Neutrophil (primary cell): ENCODE results near the gene PLGRKT.
A peak's percentile ranks its signal among the peaks of the same experiment; 100 is the strongest.
"Not testable (repeated sequence)": the region's sequence is repeated elsewhere in the genome, so short reads cannot be mapped to it uniquely, and the experiment has no call there.

Source experiments
- H3K27ac ChIP-seq: fragments of 200-600 bp; sonication (generic); 2 replicates; pipeline ENCODE4 v1.5.1; 2016; ENCODE audit warnings: mild to moderate bottlenecking, moderate library complexity
- H3K27me3 ChIP-seq: fragments of 200-600 bp; sonication (generic); 2 replicates; pipeline ENCODE4 v1.6.0; 2016; ENCODE audit warnings: mild to moderate bottlenecking
- H3K36me3 ChIP-seq: fragments of 200-600 bp; sonication (generic); 2 replicates; pipeline ENCODE4 v1.5.1; 2017
- H3K4me1 ChIP-seq, 2 experiments: fragments of 200-600 bp in 1 of 2; sonication (generic) in 1 of 2; 1 replicate in 1 of 2; 2 replicates in 1 of 2; pipeline versions ENCODE4 v1.5.1 to v1.6.1; 2013 to 2016; ENCODE audit warnings: low read depth in 1 of 2, low read length in 1 of 2, mild to moderate bottlenecking in 1 of 2, moderate library complexity in 1 of 2; ENCODE audit not compliant: control insufficient read depth in 1 of 2, insufficient read depth in 1 of 2
- H3K4me3 ChIP-seq, 2 experiments: fragments of 200-600 bp in 1 of 2; sonication (generic) in 1 of 2; 1 replicate in 1 of 2; 2 replicates in 1 of 2; pipeline ENCODE4 v1.5.1; 2013 to 2016; ENCODE audit warnings: low read depth in 1 of 2, low read length in 1 of 2, mild to moderate bottlenecking in 1 of 2, moderate library complexity in 1 of 2
- H3K9me3 ChIP-seq: fragments of 200-600 bp; sonication (generic); 2 replicates; pipeline ENCODE4 v1.5.1; 2016
- CTCF ChIP-seq: fragments of 200-600 bp; sonication (generic); IDR thresholded peaks from 2 replicates; pipeline ENCODE4 v1.5.1; 2016; ENCODE audit warnings: antibody characterized with exemption

PLGRKT gene

GRCh38 chr9:5470122-5470521, 32.4 kb upstream of the PLGRKT start:
- Histone ChIP-seq H3K4me3 (no peak overlapping the region), H3K36me3 (no peaks in the 10 kb centered on the region), H3K27me3 (no peaks in the 10 kb centered on the region), H3K4me1 (peaks cover 15 to 20% of the 10 kb centered on the region in 2 experiments), H3K9me3 (no peaks in the 10 kb centered on the region), H3K27ac (no peak overlapping the region)
- no peak for TF ChIP-seq CTCF

- Histone ChIP-seq H3K4me3 (no peak overlapping the region), H3K4me1 (peaks cover 23 to 30% of the 10 kb centered on the region in 2 experiments), H3K9me3 (no peaks in the 10 kb centered on the region), H3K27me3 (no peaks in the 10 kb centered on the region), H3K36me3 (no peaks in the 10 kb centered on the region), H3K27ac (no peak overlapping the region)
- TF ChIP-seq CTCF, result no peak
These were observed 31.1 kb upstream of the PLGRKT start for GRCh38 chr9:5468850-5469249.

GRCh38 chr9:5466766-5467165, 29.0 kb upstream of the PLGRKT start:
- no peaks in the 10 kb centered on the region for H3K36me3 ChIP-seq
- no peaks in the 10 kb centered on the region for H3K27me3 ChIP-seq
- no peak for TF ChIP-seq CTCF
- peak overlapping the region; percentile 6 for H3K27ac ChIP-seq
- no peak overlapping the region for H3K4me3 ChIP-seq
- H3K4me1 ChIP-seq, result peaks cover 23 to 30% of the 10 kb centered on the region in 2 experiments
- no peaks in the 10 kb centered on the region for H3K9me3 ChIP-seq

- no peak for TF ChIP-seq CTCF
- Histone ChIP-seq H3K27ac (peak overlapping the region; percentile 54), H3K9me3 (no peaks in the 10 kb centered on the region), H3K27me3 (no peaks in the 10 kb centered on the region), H3K36me3 (no peaks in the 10 kb centered on the region), H3K4me1 (peaks cover 23 to 30% of the 10 kb centered on the region in 2 experiments), H3K4me3 (peak overlapping the region in 1 of 2 experiments; percentile 8)
These were observed 28.3 kb upstream of the PLGRKT start for GRCh38 chr9:5466005-5466404.

GRCh38 chr9:5464831-5465330, 27.2 kb upstream of the PLGRKT start:
- Histone ChIP-seq H3K4me1 (peaks cover 32 to 38% of the 10 kb centered on the region in 2 experiments), H3K27ac (peak overlapping the region; percentile 54), H3K4me3 (peak overlapping the region in 1 of 2 experiments; percentile 8)
- not testable (repeated sequence) for H3K27me3 ChIP-seq, H3K9me3 ChIP-seq, H3K36me3 ChIP-seq

GRCh38 chr9:5460157-5460556, 22.4 kb upstream of the PLGRKT start:
- no peaks in the 10 kb centered on the region for H3K36me3 ChIP-seq
- no peaks in the 10 kb centered on the region for H3K27me3 ChIP-seq
- no peaks in the 10 kb centered on the region for H3K9me3 ChIP-seq
- H3K4me3 ChIP-seq, result no peak overlapping the region
- H3K27ac ChIP-seq, result peak overlapping the region; percentile 83
- no peak for TF ChIP-seq CTCF
- H3K4me1 ChIP-seq, result peaks cover 34 to 39% of the 10 kb centered on the region in 2 experiments
